ENCODE data around the gene RANGAP1.

- no peak for TF ChIP-seq CTCF (IDR thresholded peaks at IDR 0.05)
- TF ChIP-seq POLR2A (IDR thresholded peaks at IDR 0.05), result no peak
These were observed 1.5 kb downstream of the RANGAP1 start for GRCh38 chr22:41284465-41284864.
